BE2C (cell line): ENCODE measurements around the gene PRMT2.

ENCODE experiments used
- DNase-seq: peaks from one replicate; pipeline ENCODE4 v3.0.0-alpha.2; 2020
- H3K27me3 ChIP-seq: fragments of 250-450 bp; sonication (Bioruptor Pico); 2 replicates; pipeline ENCODE4 v1.5.1; 2020; ENCODE audit warnings: mild to moderate bottlenecking
- H3K36me3 ChIP-seq: fragments of 250-450 bp; sonication (Bioruptor Pico); 2 replicates; pipeline ENCODE4 v1.5.1; 2020; ENCODE audit warnings: mild to moderate bottlenecking
- H3K4me1 ChIP-seq: fragments of 250-450 bp; sonication (Bioruptor Pico); 2 replicates; pipeline ENCODE4 v1.5.1; 2020
- H3K4me3 ChIP-seq: 2 replicates; pipeline ENCODE4 v1.5.1; 2011; ENCODE audit warnings: low read depth, low read length
- H3K9me3 ChIP-seq: fragments of 250-450 bp; sonication (Bioruptor Pico); 2 replicates; pipeline ENCODE4 v1.5.1; 2020
- CTCF ChIP-seq: IDR thresholded peaks from 2 replicates; pipeline ENCODE4 v1.5.1; 2012; ENCODE audit warnings: mild to moderate bottlenecking, low read depth, low read length

Gene PRMT2

GRCh38 chr21:46610018-46610701 lies 25.3 kb upstream of the PRMT2 start:
- Histone ChIP-seq H3K36me3 (no peaks in the 10 kb centered on the region), H3K9me3 (no peaks in the 10 kb centered on the region), H3K4me1 (peaks cover 5% of the 10 kb centered on the region), H3K4me3 (no peak overlapping the region), H3K27me3 (no peaks in the 10 kb centered on the region; the same call in none of the 2 replicates)
- TF ChIP-seq CTCF = no peak
- DNase-seq = no peak

- H3K4me1 ChIP-seq = no peaks in the 10 kb centered on the region
- TF ChIP-seq CTCF = no peak
- no peak overlapping the region for H3K4me3 ChIP-seq
- H3K36me3 ChIP-seq = no peaks in the 10 kb centered on the region
- no peaks in the 10 kb centered on the region; the same call in none of the 2 replicates for H3K27me3 ChIP-seq
- H3K9me3 ChIP-seq = no peaks in the 10 kb centered on the region; the same call in 1 of the 2 replicates
- no peak for DNase-seq
Measured at GRCh38 chr21:46613391-46613790, 22.1 kb upstream of the PRMT2 start.

GRCh38 chr21:46616050-46616449 lies 19.4 kb upstream of the PRMT2 start:
- Histone ChIP-seq H3K36me3 (no peaks in the 10 kb centered on the region), H3K9me3 (no peaks in the 10 kb centered on the region; the same call in 1 of the 2 replicates), H3K4me3 (no peak overlapping the region), H3K4me1 (no peaks in the 10 kb centered on the region), H3K27me3 (no peaks in the 10 kb centered on the region; the same call in none of the 2 replicates)
- TF ChIP-seq CTCF = no peak
- no peak for DNase-seq

GRCh38 chr21:46616656-46617055 lies 18.8 kb upstream of the PRMT2 start:
- Histone ChIP-seq H3K36me3 (no peaks in the 10 kb centered on the region), H3K4me3 (no peak overlapping the region), H3K27me3 (no peaks in the 10 kb centered on the region; the same call in none of the 2 replicates), H3K4me1 (no peaks in the 10 kb centered on the region), H3K9me3 (no peaks in the 10 kb centered on the region; the same call in 1 of the 2 replicates)
- no peak for DNase-seq
- TF ChIP-seq CTCF = no peak

- DNase-seq = no peak
- H3K4me3 ChIP-seq = no peak overlapping the region
- TF ChIP-seq CTCF = no peak
- H3K4me1 ChIP-seq = no peaks in the 10 kb centered on the region
- no peaks in the 10 kb centered on the region; the same call in none of the 2 replicates for H3K27me3 ChIP-seq
- H3K36me3 ChIP-seq = no peaks in the 10 kb centered on the region
- H3K9me3 ChIP-seq = no peaks in the 10 kb centered on the region; the same call in 1 of the 2 replicates
Measured at GRCh38 chr21:46617267-46618051, 18.0 kb upstream of the PRMT2 start.
